Measurements from ENCODE around the gene ARAP3. TPM values are rescaled to one million over a fixed set of nuclear protein-coding genes. Genes with fewer than 3 reads are reported as not detected.
A peak's percentile ranks its signal among the peaks of the same experiment; 100 is the strongest.

The ARAP3 gene
- total and polyA plus RNA-seq, 9 of the 15 experiments (the other 6 are each of a cell fraction or from before 2014, with no cell fraction given): 0.83 to 25.7 (median 6.4) TPM

DNA sequence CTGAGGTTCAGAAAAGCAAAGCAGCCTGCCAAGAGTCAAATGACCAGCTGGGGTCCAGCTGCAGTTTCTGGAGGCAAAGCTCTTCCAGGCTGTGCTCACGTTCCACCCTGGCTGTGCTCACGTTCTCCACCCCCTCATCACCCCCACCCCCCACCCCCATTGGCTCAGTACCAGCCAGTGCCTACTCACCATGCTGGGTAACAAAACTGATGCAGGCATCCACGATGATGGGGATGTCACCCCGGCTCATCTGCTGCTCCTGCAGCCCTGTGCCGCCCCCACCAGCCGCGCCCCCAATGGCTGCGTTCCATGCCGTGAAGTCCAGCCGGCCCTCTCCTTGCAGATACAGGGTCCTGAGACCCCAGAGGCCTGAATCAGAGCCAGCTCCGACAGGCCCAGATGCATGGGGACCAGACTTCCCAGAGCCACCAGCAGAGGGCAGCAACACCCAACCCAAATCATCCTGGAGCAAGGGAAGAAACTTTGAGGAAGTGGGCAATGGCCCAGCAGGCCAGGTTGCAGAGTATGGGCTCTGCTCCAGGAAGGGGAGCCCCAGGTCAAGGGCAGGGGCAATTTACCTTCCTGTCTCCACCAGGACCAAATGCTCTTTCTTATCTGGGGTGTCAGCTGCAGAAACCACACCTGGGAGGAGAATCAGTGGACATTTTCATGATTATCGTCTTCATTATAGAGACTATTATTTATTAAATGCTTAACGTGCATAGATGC is 17.1 kb downstream of the ARAP3 start (continued):
- TF ChIP-seq ETV1 (tag; conservative IDR thresholded peaks at IDR 0.05; ENCODE audit: low read depth) (no peak), NFIC (IDR thresholded peaks at IDR 0.05) (peak; percentile 73), CAMTA2 (CRISPR knock-in tag; conservative IDR thresholded peaks at IDR 0.05) (no peak), IRF2 (CRISPR knock-in tag; IDR thresholded peaks at IDR 0.05) (no peak), ZBTB7A (IDR thresholded peaks at IDR 0.05; ENCODE audit: borderline replicate concordance, control insufficient read depth, low read depth, low read length) (peak; percentile 78), EWSR1 (IDR thresholded peaks at IDR 0.05; ENCODE audit: borderline replicate concordance, low read depth, partially characterized antibody) (no peak), MYC (IDR thresholded peaks at IDR 0.05; ENCODE audit: low read depth, low read length) (peak; percentile 38), MYC (CRISPR knock-in tag; IDR thresholded peaks at IDR 0.05; ENCODE audit: borderline replicate concordance, low read depth) (no peak), MCM5 (IDR thresholded peaks at IDR 0.05; ENCODE audit: low read depth) (no peak), ZNF583 (CRISPR knock-in tag; IDR thresholded peaks at IDR 0.05) (0 out of 2 replicates have a peak, but pooled peaks have one; percentile 42), MYNN (IDR thresholded peaks at IDR 0.05) (0 out of 2 replicates have a peak, but pooled peaks have one; percentile 39), MYNN (CRISPR knock-in tag; IDR thresholded peaks at IDR 0.05) (no peak), TRIM28 (IDR thresholded peaks at IDR 0.05) (no peak), SPI1 (IDR thresholded peaks at IDR 0.05; ENCODE audit: borderline replicate concordance, low read depth, low read length) (peak; percentile 99), CREBBP (IDR thresholded peaks at IDR 0.05; ENCODE audit: low read depth, low read length) (no peak), RAD21 (CRISPR knock-in tag; conservative IDR thresholded peaks at IDR 0.05 in 1 of 2, IDR thresholded peaks at IDR 0.05 in 1 of 2) (peak; percentile 88 to 89), TEAD4 (IDR thresholded peaks at IDR 0.05; ENCODE audit: low read length) (peak; percentile 32; the same call in 1 of the 2 replicates), TEAD4 (CRISPR knock-in tag; IDR thresholded peaks at IDR 0.05; ENCODE audit: borderline replicate concordance) (no peak), JUN (IDR thresholded peaks at IDR 0.05; ENCODE audit: borderline replicate concordance, low read depth, low read length) (0 out of 2 replicates have a peak, but pooled peaks have one; percentile 17), JUN (CRISPR knock-in tag; IDR thresholded peaks at IDR 0.05; ENCODE audit: borderline replicate concordance) (no peak), MAZ (CRISPR knock-in tag; conservative IDR thresholded peaks at IDR 0.05 in 1 of 2, IDR thresholded peaks at IDR 0.05 in 1 of 2) (peak; percentile 13 to 64; a peak in 2 of 4 replicates), HCFC1 (IDR thresholded peaks at IDR 0.05; ENCODE audit: low read depth, low read length) (0 out of 2 replicates have a peak, but pooled peaks have one; percentile 30), ETV6 (IDR thresholded peaks at IDR 0.05; ENCODE audit: borderline replicate concordance in 1 of 2, low read depth in 2 of 2, low read length in 1 of 2) (peak in 1 of 2 experiments; percentile 63; a peak in 1 of 4 replicates), ETV6 (CRISPR knock-in tag; IDR thresholded peaks at IDR 0.05; ENCODE audit: borderline replicate concordance) (no peak), STAG1 (CRISPR knock-in tag; IDR thresholded peaks at IDR 0.05; ENCODE audit: borderline replicate concordance) (peak; percentile 58; the same call in 1 of the 2 replicates), RCOR1 (IDR thresholded peaks at IDR 0.05; ENCODE audit: borderline replicate concordance in 1 of 2, low read depth in 2 of 2, low read length in 2 of 2) (peak in 1 of 2 experiments; percentile 34; a peak in 1 of 4 replicates), KDM2B (CRISPR knock-in tag; IDR thresholded peaks at IDR 0.05) (no peak), ILK (tag; IDR thresholded peaks at IDR 0.05; ENCODE audit: borderline replicate concordance, low read depth) (no peak)
- TF ChIP-seq, protein P1, sequence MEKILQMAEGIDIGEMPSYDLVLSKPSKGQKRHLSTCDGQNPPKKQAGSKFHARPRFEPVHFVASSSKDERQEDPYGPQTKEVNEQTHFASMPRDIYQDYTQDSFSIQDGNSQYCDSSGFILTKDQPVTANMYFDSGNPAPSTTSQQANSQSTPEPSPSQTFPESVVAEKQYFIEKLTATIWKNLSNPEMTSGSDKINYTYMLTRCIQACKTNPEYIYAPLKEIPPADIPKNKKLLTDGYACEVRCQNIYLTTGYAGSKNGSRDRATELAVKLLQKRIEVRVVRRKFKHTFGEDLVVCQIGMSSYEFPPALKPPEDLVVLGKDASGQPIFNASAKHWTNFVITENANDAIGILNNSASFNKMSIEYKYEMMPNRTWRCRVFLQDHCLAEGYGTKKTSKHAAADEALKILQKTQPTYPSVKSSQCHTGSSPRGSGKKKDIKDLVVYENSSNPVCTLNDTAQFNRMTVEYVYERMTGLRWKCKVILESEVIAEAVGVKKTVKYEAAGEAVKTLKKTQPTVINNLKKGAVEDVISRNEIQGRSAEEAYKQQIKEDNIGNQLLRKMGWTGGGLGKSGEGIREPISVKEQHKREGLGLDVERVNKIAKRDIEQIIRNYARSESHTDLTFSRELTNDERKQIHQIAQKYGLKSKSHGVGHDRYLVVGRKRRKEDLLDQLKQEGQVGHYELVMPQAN (IDR thresholded peaks at IDR 0.05; ENCODE audit: borderline replicate concordance): no peak

Measured in K562 (cell line).